Rectal smooth muscle tissue (tissue), 1 donor: Measurements from ENCODE around the gene DCAF6.
A peak's percentile ranks its signal among the peaks of the same experiment; 100 is the strongest.

Source experiments
- H3K27ac ChIP-seq: one replicate; pipeline ENCODE4 v1.7.0; 2013; ENCODE audit warnings: low read depth, low read length, inconsistent platforms
- H3K27me3 ChIP-seq: one replicate; pipeline ENCODE4 v1.7.0; 2013; ENCODE audit warnings: low read length; ENCODE audit not compliant: control insufficient read depth, insufficient read depth
- H3K36me3 ChIP-seq: one replicate; pipeline ENCODE4 v1.7.0; 2013; ENCODE audit warnings: low read length; ENCODE audit not compliant: control insufficient read depth, insufficient read depth
- H3K4me1 ChIP-seq: one replicate; pipeline ENCODE4 v1.7.0; 2013; ENCODE audit warnings: low read length; ENCODE audit not compliant: control insufficient read depth, insufficient read depth
- H3K4me3 ChIP-seq: one replicate; pipeline ENCODE4 v1.7.0; 2013; ENCODE audit warnings: low read length
- H3K9ac ChIP-seq: one replicate; pipeline ENCODE4 v1.7.0; 2013; ENCODE audit warnings: low read length

DCAF6 gene

GRCh38 chr1:168110896-168111545 is 174.5 kb downstream of the DCAF6 start:
- no peaks in the 10 kb centered on the region for H3K4me1 ChIP-seq
- no peak overlapping the region for H3K4me3 ChIP-seq
- H3K9ac ChIP-seq = no peak overlapping the region
- H3K27me3 ChIP-seq = no peaks in the 10 kb centered on the region
- H3K27ac ChIP-seq = no peak overlapping the region
- no peaks in the 10 kb centered on the region for H3K36me3 ChIP-seq

GRCh38 chr1:168112673-168113305 is 176.3 kb downstream of the DCAF6 start:
- Histone ChIP-seq H3K4me1 (no peaks in the 10 kb centered on the region), H3K27ac (no peak overlapping the region), H3K9ac (no peak overlapping the region), H3K27me3 (no peaks in the 10 kb centered on the region), H3K4me3 (no peak overlapping the region), H3K36me3 (no peaks in the 10 kb centered on the region)

- H3K27ac ChIP-seq = no peak overlapping the region
- no peak overlapping the region for H3K4me3 ChIP-seq
- H3K4me1 ChIP-seq = no peaks in the 10 kb centered on the region
- H3K9ac ChIP-seq = no peak overlapping the region
- H3K36me3 ChIP-seq = no peaks in the 10 kb centered on the region
- no peaks in the 10 kb centered on the region for H3K27me3 ChIP-seq
Measured at GRCh38 chr1:168114845-168115244, 178.4 kb downstream of the DCAF6 start.

GRCh38 chr1:168116327-168116799 is 179.9 kb downstream of the DCAF6 start:
- Histone ChIP-seq H3K9ac (no peak overlapping the region), H3K36me3 (no peaks in the 10 kb centered on the region), H3K4me1 (peaks cover 4% of the 10 kb centered on the region), H3K27ac (no peak overlapping the region), H3K27me3 (no peaks in the 10 kb centered on the region), H3K4me3 (no peak overlapping the region)

GRCh38 chr1:168119750-168120149 is 183.3 kb downstream of the DCAF6 start:
- H3K27me3 ChIP-seq = no peaks in the 10 kb centered on the region
- H3K4me1 ChIP-seq = peaks cover 12% of the 10 kb centered on the region
- H3K9ac ChIP-seq = no peak overlapping the region
- no peak overlapping the region for H3K4me3 ChIP-seq
- no peak overlapping the region for H3K27ac ChIP-seq
- no peaks in the 10 kb centered on the region for H3K36me3 ChIP-seq

- Histone ChIP-seq H3K4me1 (peaks cover 12% of the 10 kb centered on the region), H3K27ac (peak overlapping the region; percentile 64), H3K9ac (no peak overlapping the region), H3K27me3 (no peaks in the 10 kb centered on the region), H3K36me3 (no peaks in the 10 kb centered on the region), H3K4me3 (no peak overlapping the region)
Measured at GRCh38 chr1:168121401-168122011, 185.0 kb downstream of the DCAF6 start.

- Histone ChIP-seq H3K36me3 (no peaks in the 10 kb centered on the region), H3K27ac (no peak overlapping the region), H3K4me3 (no peak overlapping the region), H3K9ac (no peak overlapping the region), H3K4me1 (peaks cover 12% of the 10 kb centered on the region), H3K27me3 (no peaks in the 10 kb centered on the region)
Measured at GRCh38 chr1:168125051-168125450, 188.6 kb downstream of the DCAF6 start.
